GM23248 (cell line): ENCODE results near the gene DRD2. TPM values are rescaled to one million over a fixed set of nuclear protein-coding genes. Genes with fewer than 3 reads are reported as not detected.
A peak's percentile ranks its signal among the peaks of the same experiment; 100 is the strongest.

Experiments used
- DNase-seq: peaks from one replicate; pipeline ENCODE4 v3.0.0-alpha.2; 2015
- H2AFZ ChIP-seq: fragments of 200-600 bp; sonication (generic); 2 replicates; pipeline ENCODE4 v1.6.1; 2016; ENCODE audit warnings: antibody characterized with exemption
- H3F3A ChIP-seq: fragments of 200-600 bp; sonication (generic); 2 replicates; pipeline ENCODE4 v1.6.1; 2016; ENCODE audit warnings: mild to moderate bottlenecking, antibody characterized with exemption, mixed run types; ENCODE audit not compliant: insufficient read depth
- H3K27ac ChIP-seq: fragments of 200-600 bp; sonication (generic); 2 replicates; pipeline ENCODE4 v1.5.1; 2016; ENCODE audit warnings: mild to moderate bottlenecking
- H3K27me3 ChIP-seq: fragments of 200-600 bp; sonication (generic); replicated peaks from 2 replicates; pipeline ENCODE4 v1.6.1; 2016; ENCODE audit warnings: mild to moderate bottlenecking; ENCODE audit not compliant: insufficient read depth
- H3K36me3 ChIP-seq: fragments of 200-600 bp; sonication (generic); 2 replicates; pipeline ENCODE4 v1.6.1; 2016; ENCODE audit warnings: low read depth, mild to moderate bottlenecking
- H3K4me1 ChIP-seq: fragments of 200-600 bp; sonication (generic); 2 replicates; pipeline ENCODE4 v1.6.1; 2016; ENCODE audit warnings: mild to moderate bottlenecking; ENCODE audit not compliant: insufficient read depth
- H3K4me2 ChIP-seq: fragments of 200-600 bp; sonication (generic); one replicate; pipeline ENCODE4 v1.6.1; 2016; ENCODE audit warnings: mild to moderate bottlenecking; ENCODE audit not compliant: unreplicated experiment
- H3K4me3 ChIP-seq: fragments of 200-600 bp; sonication (generic); 2 replicates; pipeline ENCODE4 v1.5.1; 2016; ENCODE audit warnings: mild to moderate bottlenecking
- H3K79me2 ChIP-seq: fragments of 200-600 bp; sonication (generic); 2 replicates; pipeline ENCODE4 v1.6.1; 2016; ENCODE audit warnings: mild to moderate bottlenecking; ENCODE audit not compliant: insufficient read depth
- H3K9ac ChIP-seq: fragments of 200-600 bp; sonication (generic); 2 replicates; pipeline ENCODE4 v1.6.1; 2016; ENCODE audit warnings: mild to moderate bottlenecking
- H3K9me2 ChIP-seq: fragments of 200-600 bp; sonication (generic); 2 replicates; pipeline ENCODE4 v1.6.1; 2016; ENCODE audit warnings: mixed run types, mild to moderate bottlenecking, moderate library complexity; ENCODE audit not compliant: insufficient read depth
- H3K9me3 ChIP-seq: fragments of 200-600 bp; sonication (generic); one replicate; pipeline ENCODE4 v1.6.1; 2017; ENCODE audit warnings: low read depth
- H4K20me1 ChIP-seq: fragments of 200-600 bp; sonication (generic); 2 replicates; pipeline ENCODE4 v1.6.0; 2016; ENCODE audit not compliant: insufficient read depth
- EZH2 ChIP-seq: fragments of 200-600 bp; sonication (generic); IDR thresholded peaks from 2 replicates; pipeline ENCODE4 v1.6.1; 2018; ENCODE audit warnings: antibody characterized with exemption, mild to moderate bottlenecking; ENCODE audit not compliant: insufficient read depth, poor library complexity, severe bottlenecking
- EZH2phosphoT487 ChIP-seq: fragments of 200-600 bp; sonication (generic); IDR thresholded peaks from 2 replicates; pipeline ENCODE4 v1.6.1; 2018; ENCODE audit warnings: antibody characterized with exemption, moderate library complexity, mild to moderate bottlenecking, low read depth; ENCODE audit not compliant: insufficient read depth
- WGBS, 2 experiments: methylation state at CpG; one replicate each; pipeline ENCODE4 v1.1.6; 2015 to 2017; ENCODE audit warnings: low lambda C conversion rate in 2 of 2, low coverage in 1 of 2; ENCODE audit errors: missing lambda C conversion rate in 2 of 2; 5-methylcytosine and 5-hydroxymethylcytosine counted together
- in situ Hi-C: fragments of 300-500 bp; cut with MboI; formaldehyde crosslinking; loops from 2 replicates; pipeline ENCODE4 v1.15.0; 2020
- polyA plus RNA-seq: library from polyadenylated mRNA; unstranded; fragments of >200 nt; fragmentation: Nextera tagmentation; extraction: Ambion mirVana; gene quantifications from 2 replicates; pipeline ENCODE4 v1.2.1, GENCODE V29; 2016
- total RNA-seq: library from RNA; depleted of rRNA; stranded (reverse); fragments of >200 nt; shearing (Covaris generic); gene quantifications from 2 replicates; pipeline ENCODE4 v1.2.3, GENCODE V29; 2014

The DRD2 gene
- total and polyA plus RNA-seq, 2 experiments from 2014 or later, result not detected

DNA sequence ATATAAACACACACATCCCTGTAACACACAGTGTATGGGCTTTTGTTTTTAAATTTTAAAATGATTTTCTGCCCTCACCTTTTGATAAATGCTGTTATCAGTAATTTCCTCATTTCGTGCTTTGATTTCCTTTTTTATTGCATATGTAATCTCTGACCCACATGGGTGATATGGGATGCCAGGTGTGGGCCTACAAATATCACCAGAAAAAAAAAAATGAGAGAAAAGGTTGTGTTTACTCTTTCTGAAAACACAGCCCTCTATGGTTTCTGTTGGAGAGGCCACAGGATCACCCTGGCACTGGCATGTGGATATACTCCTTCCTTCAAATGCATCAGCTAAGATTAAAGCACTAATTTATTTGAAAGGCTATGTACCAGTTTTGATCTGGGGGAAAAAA is 17.0 kb downstream of the DRD2 start:
- Histone ChIP-seq H3K79me2 (no peaks in the 10 kb centered on the region), H3K9me3 (no peaks in the 10 kb centered on the region), H3K9ac (no peak overlapping the region), H3K9me2 (no peaks in the 10 kb centered on the region), H3K4me3 (no peak overlapping the region), H3F3A (no peaks in the 10 kb centered on the region), H3K4me2 (no peak overlapping the region), H3K4me1 (no peaks in the 10 kb centered on the region), H4K20me1 (no peaks in the 10 kb centered on the region), H3K27me3 (peaks cover 26% of the 10 kb centered on the region), H3K27ac (no peak overlapping the region), H2AFZ (no peak overlapping the region), H3K36me3 (no peaks in the 10 kb centered on the region)
- no peak for DNase-seq
- 69 to 73% methylated on average over 1 of the region's 1 CpG for WGBS, 2 experiments
- in situ Hi-C loops, result no loop called here
- no peak for TF ChIP-seq EZH2
- no peak for TF ChIP-seq EZH2phosphoT487

DNA sequence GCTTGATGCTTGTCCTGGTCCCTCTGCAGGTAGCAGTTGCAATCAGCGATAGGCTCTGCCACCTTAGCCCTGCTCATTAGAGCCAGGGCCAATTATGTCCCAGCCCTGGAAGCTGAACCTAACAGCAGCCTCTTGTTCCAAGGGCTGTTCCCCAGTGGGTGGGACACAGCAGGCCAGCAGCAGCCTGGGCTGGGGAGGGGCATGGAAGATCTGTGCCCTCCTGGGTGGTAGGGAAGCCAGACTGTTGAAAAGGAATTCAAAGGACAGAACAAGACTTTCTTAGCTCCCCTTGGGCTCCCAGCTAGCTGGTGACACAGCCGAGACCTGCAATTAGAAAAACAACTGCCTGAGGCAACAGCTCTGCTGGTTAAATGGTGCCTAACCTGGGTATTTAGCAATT is 17.4 kb downstream of the DRD2 start:
- no peak overlapping the region for H3K9ac ChIP-seq
- TF ChIP-seq EZH2, result no peak
- TF ChIP-seq EZH2phosphoT487, result no peak
- H3K36me3 ChIP-seq, result no peaks in the 10 kb centered on the region
- no peaks in the 10 kb centered on the region for H3K9me2 ChIP-seq
- in situ Hi-C loops, result no loop called here
- no peaks in the 10 kb centered on the region for H3K79me2 ChIP-seq
- H2AFZ ChIP-seq, result no peak overlapping the region
- WGBS, 2 experiments, result 56 to 68% methylated on average over 2 of the region's 2 CpGs
- H3K27ac ChIP-seq, result no peak overlapping the region
- H3K4me2 ChIP-seq, result no peak overlapping the region
- H4K20me1 ChIP-seq, result no peaks in the 10 kb centered on the region
- H3K4me1 ChIP-seq, result no peaks in the 10 kb centered on the region
- peaks cover 26% of the 10 kb centered on the region for H3K27me3 ChIP-seq
- no peak for DNase-seq
- no peak overlapping the region for H3K4me3 ChIP-seq
- no peaks in the 10 kb centered on the region for H3F3A ChIP-seq
- H3K9me3 ChIP-seq, result no peaks in the 10 kb centered on the region

DNA sequence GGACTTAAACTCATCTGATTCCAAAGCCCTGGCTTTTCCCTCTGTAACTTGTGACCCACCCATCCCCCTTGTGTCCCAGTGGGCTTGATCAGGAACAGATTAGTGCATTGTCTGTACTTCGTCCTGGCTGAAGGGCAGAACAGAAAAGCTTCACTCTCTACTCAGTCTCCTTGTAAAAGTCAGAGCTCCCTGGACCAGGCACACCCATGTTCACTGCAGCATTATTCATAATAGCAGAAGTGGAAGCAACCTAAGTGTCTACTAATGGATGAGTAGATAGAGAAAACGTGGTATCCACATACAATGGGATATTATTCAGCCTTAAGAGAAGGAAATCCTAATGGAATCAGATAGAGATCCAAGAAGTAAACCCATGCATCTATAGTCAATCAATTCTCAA is 20.7 kb downstream of the DRD2 start:
- in situ Hi-C loops, result no loop called here
- TF ChIP-seq EZH2phosphoT487 (no peak), EZH2 (no peak)
- no peak for DNase-seq
- 25 to 38% methylated on average over 2 of the region's 2 CpGs for WGBS, 2 experiments
- Histone ChIP-seq H3K9me3 (no peaks in the 10 kb centered on the region), H4K20me1 (no peaks in the 10 kb centered on the region), H3K27ac (no peak overlapping the region), H3K4me3 (no peak overlapping the region), H3K27me3 (peaks cover 6% of the 10 kb centered on the region), H3F3A (no peaks in the 10 kb centered on the region), H3K9me2 (no peaks in the 10 kb centered on the region), H3K4me1 (peaks cover 4% of the 10 kb centered on the region; the same call in 1 of the 2 replicates), H3K4me2 (no peak overlapping the region), H3K79me2 (no peaks in the 10 kb centered on the region), H2AFZ (no peak overlapping the region), H3K9ac (no peak overlapping the region), H3K36me3 (no peaks in the 10 kb centered on the region)

DNA sequence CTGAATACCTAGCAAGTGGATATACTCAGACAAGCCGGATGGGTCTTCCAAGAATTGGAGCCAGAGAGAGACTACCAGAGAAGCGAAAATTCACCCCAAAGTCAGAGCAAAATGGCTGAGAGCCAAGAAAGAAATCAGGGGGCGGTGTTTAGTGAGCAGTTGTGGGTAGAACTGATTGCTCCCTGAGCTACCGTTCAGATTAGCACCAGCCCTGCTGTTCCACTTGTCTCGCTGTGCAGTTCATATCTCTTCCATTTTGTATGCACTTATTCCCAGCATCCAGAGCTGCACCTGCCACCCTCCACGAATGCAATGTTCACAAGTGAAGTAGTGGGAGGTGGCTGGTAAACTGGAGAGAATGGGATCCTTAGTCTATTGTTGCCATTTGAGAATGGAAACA is 25.5 kb downstream of the DRD2 start:
- no peaks in the 10 kb centered on the region for H3K9me3 ChIP-seq
- no peaks in the 10 kb centered on the region for H4K20me1 ChIP-seq
- in situ Hi-C loops, result no loop called here
- no peak for TF ChIP-seq EZH2
- no peak for TF ChIP-seq EZH2phosphoT487
- no peak overlapping the region for H2AFZ ChIP-seq
- no peak overlapping the region for H3K9ac ChIP-seq
- H3K4me1 ChIP-seq, result peaks cover 4% of the 10 kb centered on the region; the same call in 1 of the 2 replicates
- 60 to 63% methylated on average over 6 of the region's 6 CpGs for WGBS, 2 experiments
- H3K27me3 ChIP-seq, result peaks cover 9% of the 10 kb centered on the region; the same call in 1 of the 2 replicates
- DNase-seq, result no peak
- no peak overlapping the region for H3K4me2 ChIP-seq
- H3K79me2 ChIP-seq, result no peaks in the 10 kb centered on the region
- H3F3A ChIP-seq, result no peaks in the 10 kb centered on the region
- H3K4me3 ChIP-seq, result no peak overlapping the region
- no peak overlapping the region for H3K27ac ChIP-seq
- H3K9me2 ChIP-seq, result no peaks in the 10 kb centered on the region
- H3K36me3 ChIP-seq, result no peaks in the 10 kb centered on the region

DNA sequence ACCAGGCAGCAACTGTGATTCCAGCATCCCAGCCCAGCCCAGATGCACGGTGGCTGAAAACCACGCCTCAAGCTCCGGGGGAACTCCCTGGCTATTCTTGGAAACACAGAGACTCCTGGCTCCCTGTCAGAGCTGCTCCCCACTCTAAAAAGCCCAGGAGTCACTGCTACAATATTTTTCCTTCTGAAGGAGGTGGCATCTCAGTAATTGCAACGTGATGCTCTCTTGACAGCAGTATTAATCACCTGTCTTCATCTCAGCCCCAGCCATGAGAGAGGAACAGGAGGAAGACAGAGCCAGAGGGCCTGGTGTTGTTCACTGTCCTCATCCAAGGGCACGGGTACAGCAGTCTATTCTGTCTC is 26.9 kb downstream of the DRD2 start:
- no peaks in the 10 kb centered on the region for H3K9me3 ChIP-seq
- H3K4me3 ChIP-seq, result no peak overlapping the region
- no peaks in the 10 kb centered on the region for H3K36me3 ChIP-seq
- H3K4me2 ChIP-seq, result no peak overlapping the region
- 17 to 20% methylated on average over 5 of the region's 5 CpGs for WGBS, 2 experiments
- DNase-seq, result peak; percentile 34
- H2AFZ ChIP-seq, result no peak overlapping the region; the same call in 1 of the 2 replicates
- no peak overlapping the region for H3K27ac ChIP-seq
- H3K79me2 ChIP-seq, result no peaks in the 10 kb centered on the region
- H3K4me1 ChIP-seq, result peaks cover 4% of the 10 kb centered on the region; the same call in 1 of the 2 replicates
- H3K9me2 ChIP-seq, result no peaks in the 10 kb centered on the region
- no peak for TF ChIP-seq EZH2
- no peak for TF ChIP-seq EZH2phosphoT487
- no peak overlapping the region for H3K9ac ChIP-seq
- H3F3A ChIP-seq, result no peaks in the 10 kb centered on the region
- peaks cover 22% of the 10 kb centered on the region for H3K27me3 ChIP-seq
- in situ Hi-C loops, result no loop called here
- no peaks in the 10 kb centered on the region for H4K20me1 ChIP-seq
